Body of pancreas (tissue), 4 donors: Measurements from ENCODE around the gene HDAC7. TPM values are rescaled to one million over a fixed set of nuclear protein-coding genes. Genes with fewer than 3 reads are reported as not detected.

Experiments
- ATAC-seq: fragments of 150-250 bp; one replicate; pipeline ENCODE4 v1.9.1; 2016
- DNase-seq, 4 donors: peaks; one replicate each; pipeline ENCODE4 v3.0.0-alpha.2; 2019
- H3K27ac ChIP-seq, 4 donors: fragments of 200-600 bp; sonication (generic); 1 replicate in 3 of 4; 2 replicates in 1 of 4; pipeline versions ENCODE4 v1.5.1 to v1.6.1; 2016 to 2019; ENCODE audit warnings: mild to moderate bottlenecking in 1 of 4, mixed read lengths in 1 of 4, moderate library complexity in 1 of 4
- H3K27me3 ChIP-seq, 2 donors: fragments of 200-600 bp; sonication (generic); one replicate each; pipeline ENCODE4 v1.6.0; 2016; ENCODE audit warnings: mild to moderate bottlenecking in 1 of 2
- H3K36me3 ChIP-seq, 2 donors: fragments of 200-600 bp; sonication (generic); replicated peaks in 1 of 2; 2 replicates each; pipeline ENCODE4 v1.5.1; 2016; ENCODE audit warnings: low read depth in 2 of 2; ENCODE audit not compliant: insufficient read depth in 1 of 2
- H3K4me1 ChIP-seq: fragments of 200-600 bp; sonication (generic); one replicate; pipeline ENCODE4 v1.6.0; 2016
- H3K4me3 ChIP-seq, 2 donors: fragments of 200-600 bp; sonication (generic); 1 replicate in 1 of 2; 2 replicates in 1 of 2; pipeline ENCODE4 v1.5.1; 2016 to 2019
- H3K9me3 ChIP-seq, 3 donors: fragments of 200-600 bp; sonication (generic); 1 replicate in 2 of 3; 2 replicates in 1 of 3; pipeline ENCODE4 v1.5.1; 2016
- POLR2A ChIP-seq, 3 donors: fragments of 450-650 bp; IDR thresholded peaks; one replicate each; pipeline ENCODE4 v1.6.1; 2016; ENCODE audit warnings: antibody characterized with exemption in 3 of 3, mild to moderate bottlenecking in 2 of 3
- WGBS, 2 donors: methylation state at CpG; one replicate each; pipeline ENCODE4 v1.1.5; 2017; 5-methylcytosine and 5-hydroxymethylcytosine counted together
- intact Hi-C: fragments of 100-400 bp; cut with DNase I; formaldehyde crosslinking; loops from one replicate; pipeline ENCODE4 v1.15.1; 2023
- total RNA-seq, 2 donors: library from RNA; depleted of rRNA; stranded (reverse); fragments of >200 nt; gene quantifications; one replicate each; pipeline ENCODE4 v1.1.0, GENCODE V29; 2016
- TF ChIP-seq, protein P1 (sequence below), 7 experiments: fragments of 450-650 bp in 4 of 7; fragments of 200-600 bp in 3 of 7; sonication (generic) in 3 of 7; IDR thresholded peaks; one replicate each; pipeline ENCODE4 v1.5.1; 2016 to 2019; ENCODE audit warnings: antibody characterized with exemption in 7 of 7

HDAC7 gene
- total RNA-seq, 2 donors from 2014 or later: 26.2 to 26.7 TPM

DNA sequence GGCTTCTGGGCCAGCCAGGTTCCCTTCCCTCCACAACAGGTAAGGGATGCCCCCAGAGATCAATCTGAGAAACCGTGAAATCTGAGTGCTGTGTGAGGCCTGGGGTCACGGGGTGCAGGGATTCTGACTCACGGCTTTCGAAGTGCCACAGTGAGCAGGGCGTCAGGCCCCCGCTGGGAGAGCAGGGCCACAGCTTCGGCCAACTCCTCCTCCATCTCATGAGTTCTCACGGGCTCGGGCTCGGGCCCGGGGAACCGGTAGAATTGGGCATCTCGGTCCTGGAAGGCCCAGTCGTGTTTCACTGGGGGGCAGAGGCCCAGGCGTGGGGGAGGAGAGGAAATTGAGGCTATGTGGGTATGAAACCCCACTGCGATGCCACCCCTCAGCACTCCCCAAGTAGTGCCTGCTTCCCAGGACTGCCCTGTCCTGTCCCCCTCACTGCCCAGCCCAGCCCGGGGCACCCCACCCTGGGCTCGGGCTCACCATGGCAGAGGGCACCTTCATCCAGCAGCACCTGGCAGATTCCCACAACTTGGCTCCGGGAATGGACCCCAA, 68.7 kb downstream of the HDAC7 start:
- H3K9me3 ChIP-seq: no peaks in the 10 kb centered on the region
- WGBS, 2 donors: 86 to 89% methylated on average over 16 to 18 of the region's 19 CpGs
- TF ChIP-seq POLR2A (IDR thresholded peaks at IDR 0.05): no peak
- TF ChIP-seq, protein P1, sequence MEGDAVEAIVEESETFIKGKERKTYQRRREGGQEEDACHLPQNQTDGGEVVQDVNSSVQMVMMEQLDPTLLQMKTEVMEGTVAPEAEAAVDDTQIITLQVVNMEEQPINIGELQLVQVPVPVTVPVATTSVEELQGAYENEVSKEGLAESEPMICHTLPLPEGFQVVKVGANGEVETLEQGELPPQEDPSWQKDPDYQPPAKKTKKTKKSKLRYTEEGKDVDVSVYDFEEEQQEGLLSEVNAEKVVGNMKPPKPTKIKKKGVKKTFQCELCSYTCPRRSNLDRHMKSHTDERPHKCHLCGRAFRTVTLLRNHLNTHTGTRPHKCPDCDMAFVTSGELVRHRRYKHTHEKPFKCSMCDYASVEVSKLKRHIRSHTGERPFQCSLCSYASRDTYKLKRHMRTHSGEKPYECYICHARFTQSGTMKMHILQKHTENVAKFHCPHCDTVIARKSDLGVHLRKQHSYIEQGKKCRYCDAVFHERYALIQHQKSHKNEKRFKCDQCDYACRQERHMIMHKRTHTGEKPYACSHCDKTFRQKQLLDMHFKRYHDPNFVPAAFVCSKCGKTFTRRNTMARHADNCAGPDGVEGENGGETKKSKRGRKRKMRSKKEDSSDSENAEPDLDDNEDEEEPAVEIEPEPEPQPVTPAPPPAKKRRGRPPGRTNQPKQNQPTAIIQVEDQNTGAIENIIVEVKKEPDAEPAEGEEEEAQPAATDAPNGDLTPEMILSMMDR (IDR thresholded peaks at IDR 0.05): no peak
- DNase-seq (no peak), ATAC-seq (no peak)
- intact Hi-C loops: no loop called here
- H3K27me3 ChIP-seq: no peaks in the 10 kb centered on the region
- no peak overlapping the region for H3K27ac ChIP-seq
- H3K4me3 ChIP-seq: no peak overlapping the region
- H3K4me1 ChIP-seq: peaks cover 40% of the 10 kb centered on the region
- H3K36me3 ChIP-seq: no peaks in the 10 kb centered on the region

DNA sequence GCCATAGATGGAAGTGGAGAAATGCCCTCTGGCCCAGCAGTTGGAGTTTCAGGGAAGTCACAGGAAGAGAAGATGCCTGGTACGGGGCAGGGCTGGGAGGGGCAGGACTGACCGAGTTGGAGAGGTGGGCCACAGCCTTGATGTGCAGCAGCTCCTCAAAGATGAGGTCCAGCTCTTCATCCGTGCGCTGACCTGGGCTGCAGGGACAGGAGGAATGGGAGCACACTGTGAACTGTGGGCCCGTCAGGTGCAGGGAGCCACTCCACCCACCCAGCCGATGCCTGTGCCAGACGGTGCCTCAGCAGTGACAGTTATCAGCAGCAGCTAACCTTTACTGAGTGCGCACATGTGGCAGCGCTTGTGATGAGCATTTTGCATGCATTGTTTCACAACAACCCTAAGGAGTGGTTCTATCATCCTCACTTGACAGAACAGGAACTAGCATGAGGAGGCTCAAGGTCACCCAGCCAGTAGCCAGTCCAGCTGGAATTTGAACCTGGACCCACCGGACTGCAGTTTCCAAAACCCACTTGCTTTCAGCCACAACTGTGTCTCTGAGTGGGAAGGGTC, 69.4 kb downstream of the HDAC7 start:
- intact Hi-C loops: no loop called here
- TF ChIP-seq, protein P1 (IDR thresholded peaks at IDR 0.05): no peak
- no peak for TF ChIP-seq POLR2A (IDR thresholded peaks at IDR 0.05)
- DNase-seq (no peak), ATAC-seq (no peak)
- Histone ChIP-seq H3K4me1 (peaks cover 33% of the 10 kb centered on the region), H3K36me3 (no peaks in the 10 kb centered on the region), H3K9me3 (no peaks in the 10 kb centered on the region), H3K27ac (no peak overlapping the region), H3K4me3 (no peak overlapping the region), H3K27me3 (no peaks in the 10 kb centered on the region)
- 76 to 85% methylated on average over 4 to 10 of the region's 10 CpGs for WGBS, 2 donors

DNA sequence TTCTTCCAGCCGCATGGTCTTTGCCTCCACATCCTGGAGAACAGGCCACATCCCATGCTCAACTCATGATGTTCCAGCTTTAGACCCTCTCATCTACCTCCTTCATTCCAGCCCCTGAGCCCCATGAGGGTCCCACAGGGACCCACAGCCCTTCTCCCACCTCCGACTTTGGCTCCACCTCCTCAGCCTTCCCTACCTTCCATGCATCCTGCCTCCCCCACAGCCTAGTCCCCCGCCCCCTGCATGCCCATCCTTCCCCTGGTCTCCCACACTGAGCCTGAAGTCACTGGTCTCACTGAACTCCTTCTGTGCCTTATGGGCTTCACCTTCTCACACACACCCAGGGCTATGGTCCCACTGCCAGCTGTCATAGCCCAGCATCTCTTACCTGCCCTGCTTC, 70.8 kb downstream of the HDAC7 start:
- H3K27me3 ChIP-seq: no peaks in the 10 kb centered on the region
- no peak overlapping the region for H3K4me3 ChIP-seq
- no peaks in the 10 kb centered on the region for H3K9me3 ChIP-seq
- WGBS, 2 donors: 70 to 93% methylated on average over 3 of the region's 3 CpGs
- no peaks in the 10 kb centered on the region for H3K36me3 ChIP-seq
- TF ChIP-seq, protein P1 (IDR thresholded peaks at IDR 0.05): no peak
- TF ChIP-seq POLR2A (IDR thresholded peaks at IDR 0.05): no peak
- ATAC-seq (no peak), DNase-seq (no peak)
- peaks cover 24% of the 10 kb centered on the region for H3K4me1 ChIP-seq
- no peak overlapping the region for H3K27ac ChIP-seq
- intact Hi-C loops: no loop called here

DNA sequence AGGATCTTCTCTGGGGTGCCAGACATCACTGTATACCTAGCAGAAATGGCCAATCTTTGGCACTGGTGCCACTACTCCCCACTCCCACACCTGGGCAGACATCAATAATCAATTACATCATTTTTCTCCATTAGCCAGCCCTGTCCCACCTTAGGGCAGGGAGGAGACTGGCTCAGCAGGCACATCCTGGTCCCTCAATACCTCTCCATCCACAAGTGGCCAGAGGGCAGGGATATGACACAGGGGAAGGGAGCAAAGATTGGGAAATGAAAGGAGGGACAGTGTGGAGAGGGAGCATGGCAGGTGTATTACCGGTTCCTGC, 71.2 kb downstream of the HDAC7 start:
- H3K27ac ChIP-seq: no peak overlapping the region

DNA sequence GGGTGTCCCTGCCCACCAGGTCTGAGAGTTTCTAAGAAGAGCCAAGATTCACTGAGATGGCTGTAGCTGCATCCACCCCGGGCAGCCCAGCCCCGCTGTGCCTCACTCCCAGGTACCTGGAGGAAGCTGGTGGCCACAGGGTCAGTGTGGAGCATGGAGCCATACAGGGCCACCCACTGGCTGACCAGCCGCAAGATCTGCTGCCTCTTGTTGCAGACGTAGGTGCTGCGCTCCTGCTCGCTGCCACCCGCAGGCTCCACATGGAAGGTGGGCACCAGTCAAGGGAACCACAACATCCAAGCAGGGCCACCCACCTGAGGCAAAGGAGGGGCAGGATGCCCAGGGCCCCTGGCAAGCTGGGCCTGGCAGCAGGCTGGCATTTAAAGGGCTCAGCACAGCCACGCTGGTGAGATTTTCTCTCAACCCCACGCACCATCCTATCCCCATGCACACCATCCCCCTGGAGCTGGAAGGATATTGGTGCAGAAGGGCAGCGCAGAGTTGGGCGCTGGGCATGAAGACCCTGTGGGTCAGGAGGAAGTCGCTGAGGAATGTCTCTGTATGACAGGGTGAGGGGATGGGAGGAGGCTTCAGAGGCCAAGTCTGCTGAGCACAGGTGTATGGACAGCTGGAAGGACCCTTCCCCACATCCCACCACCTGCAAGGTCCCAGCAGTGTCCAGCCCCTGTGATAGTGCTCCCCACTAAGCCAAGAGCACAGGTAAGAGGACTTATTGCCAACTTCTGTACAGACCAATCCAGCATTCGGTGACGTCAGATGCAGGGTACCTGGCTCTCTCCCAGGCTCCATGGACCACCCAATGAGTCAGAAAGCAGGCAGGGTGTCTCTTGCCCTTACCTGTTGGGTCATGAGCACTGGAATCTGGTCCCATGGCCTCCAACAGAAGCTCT, 71.9 kb downstream of the HDAC7 start:
- ATAC-seq (no peak), DNase-seq (no peak)
- intact Hi-C loops: no loop called here
- WGBS, 2 donors: 81 to 100% methylated on average over 3 to 14 of the region's 14 CpGs
- TF ChIP-seq, protein P1 (IDR thresholded peaks at IDR 0.05): no peak
- TF ChIP-seq POLR2A (IDR thresholded peaks at IDR 0.05): no peak
- Histone ChIP-seq H3K27ac (no peak overlapping the region), H3K9me3 (no peaks in the 10 kb centered on the region), H3K4me1 (peaks cover 17% of the 10 kb centered on the region), H3K27me3 (no peaks in the 10 kb centered on the region), H3K4me3 (no peak overlapping the region), H3K36me3 (no peaks in the 10 kb centered on the region)

More for the DNA sequence above, 71.2 kb downstream of the HDAC7 start:
- Histone ChIP-seq H3K36me3 (no peaks in the 10 kb centered on the region), H3K27me3 (no peaks in the 10 kb centered on the region), H3K4me3 (no peak overlapping the region), H3K9me3 (no peaks in the 10 kb centered on the region), H3K4me1 (peaks cover 23% of the 10 kb centered on the region)
- no peak for ATAC-seq
- 73 to 82% methylated on average over 1 of the region's 1 CpG for WGBS, 2 donors
- no peak for DNase-seq
- intact Hi-C loops: no loop called here
- no peak for TF ChIP-seq POLR2A (IDR thresholded peaks at IDR 0.05)
